ENCODE data around the gene SYVN1. TPM values are rescaled to one million over a fixed set of nuclear protein-coding genes. Genes with fewer than 3 reads are reported as not detected.

SYVN1 gene
- polyA plus RNA-seq, 1 of the 3 experiments (the other 2 are of a cell fraction) = 31.9 TPM

- TF ChIP-seq EP300 (IDR thresholded peaks at IDR 0.05; ENCODE audit: borderline replicate concordance in 1 of 2, low read depth in 1 of 2, low read length in 1 of 2) = no peak
- no peak for TF ChIP-seq EZH2phosphoT487 (IDR thresholded peaks at IDR 0.05; ENCODE audit: borderline replicate concordance, low read depth)
- TF ChIP-seq NRF1 (IDR thresholded peaks at IDR 0.05; ENCODE audit: low read depth, low read length) = no peak
- no peak for TF ChIP-seq FOSL2 (IDR thresholded peaks at IDR 0.05; ENCODE audit: borderline replicate concordance, low read depth)
- TF ChIP-seq CTCF (IDR thresholded peaks at IDR 0.05) = no peak
- TF ChIP-seq RXRA (IDR thresholded peaks at IDR 0.05; ENCODE audit: borderline replicate concordance, low read depth) = no peak
- TF ChIP-seq RAD21 (IDR thresholded peaks at IDR 0.05; ENCODE audit: low read length) = no peak
- no peak for TF ChIP-seq SMC3 (IDR thresholded peaks at IDR 0.05; ENCODE audit: low read depth, low read length)
- no peak for TF ChIP-seq IRF3 (IDR thresholded peaks at IDR 0.05; ENCODE audit: low read depth, low read length)
- POLR2A ChIA-PET = interaction anchor here (1.7 to 3.3 kb wide), 4 partner anchors 48 to 71 kb away, joined by 4 to 25 read pairs (median 8); partner anchors contain the start of genes FAU, MRPL49, SYVN1 and TM7SF2
- H3K79me2 ChIP-seq (ENCODE audit: insufficient read depth) = peaks cover 51% of the 10 kb centered on the region
These were observed 48.2 kb upstream of the SYVN1 start for GRCh38 chr11:65182258-65183170.

More at GRCh38 chr11:65182258-65183170, 48.2 kb upstream of the SYVN1 start:
- CTCF ChIA-PET = interaction anchor here (0.7 to 4.8 kb wide), 18 partner anchors 9 to 170 kb away, joined by 3 to 46 read pairs (median 5); partner anchors contain the start of genes ARL2, FAU, MRPL49 and SYVN1
- Histone ChIP-seq H3F3A (replicated peaks; ENCODE audit: insufficient read depth) (no peaks in the 10 kb centered on the region), H4K20me1 (ENCODE audit: insufficient read depth) (peaks cover 5% of the 10 kb centered on the region; the same call in 1 of the 2 replicates), H3K4me2 (peak overlapping the region; percentile 98), H2AFZ (ENCODE audit: low read depth) (0 out of 2 replicates have a peak overlapping the region, but pooled peaks have one; percentile 63), H3K4me3 (ENCODE audit: low read depth in 2 of 2, low read length in 1 of 2) (peak overlapping the region; percentile 95 to 98), H3K9me3 (no peaks in the 10 kb centered on the region), H3K4me1 (ENCODE audit: control insufficient read depth in 1 of 2, insufficient read depth in 2 of 2, low read depth in 1 of 2, low read length in 1 of 2) (peaks cover 0 to 18% of the 10 kb centered on the region in 2 experiments; a peak in 2 of 4 replicates), H3K36me3 (replicated peaks in 1 of 2; ENCODE audit: control insufficient read depth in 1 of 2, insufficient read depth in 2 of 2, low read length in 1 of 2) (peaks cover 0 to 28% of the 10 kb centered on the region in 2 experiments), H3K9ac (peak overlapping the region; percentile 93), H3K9me2 (no peaks in the 10 kb centered on the region), H3K27me3 (ENCODE audit: insufficient read depth) (no peaks in the 10 kb centered on the region), H3K27ac (ENCODE audit: low read depth in 2 of 2, low read length in 1 of 2) (peak overlapping the region; percentile 22 to 75; a peak in 3 of 4 replicates)
- DNase-seq = no peak
- 72% methylated on average over 11 of the region's 23 CpGs for WGBS (ENCODE audit: low lambda C conversion rate)
